Activated naive CD4-positive, alpha-beta T cell treated with Interleukin-2 at 50 U/mL for 16 hours (primary cell): Measurements from ENCODE around the gene ERBB4.
"Not testable (repeated sequence)": the region's sequence is repeated elsewhere in the genome, so short reads cannot be mapped to it uniquely, and the experiment has no call there.

Experiments
- DNase-seq: peaks from one replicate; pipeline ENCODE4 v3.0.0-alpha.2; 2020

Gene ERBB4

DNA sequence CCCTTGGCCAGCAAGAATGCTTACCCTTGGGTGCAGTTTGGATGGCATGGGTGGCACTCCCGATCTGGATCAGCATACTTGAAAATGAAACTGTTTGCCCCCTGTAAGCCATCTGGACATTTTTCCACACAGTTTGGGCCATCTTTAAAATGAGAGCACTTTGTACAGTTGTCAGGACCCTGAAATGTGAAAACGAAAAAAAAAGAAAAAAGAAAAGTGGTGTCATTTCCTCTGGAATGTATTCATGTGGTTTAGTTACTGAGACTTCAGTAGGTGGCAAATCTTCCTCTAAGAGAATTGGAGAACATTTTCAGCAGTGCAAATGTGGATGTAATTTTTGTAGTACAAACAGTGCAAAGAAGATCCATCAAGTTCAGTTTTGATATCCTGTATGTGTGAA, 873.3 kb downstream of the ERBB4 start:
- DNase-seq = no peak

DNA sequence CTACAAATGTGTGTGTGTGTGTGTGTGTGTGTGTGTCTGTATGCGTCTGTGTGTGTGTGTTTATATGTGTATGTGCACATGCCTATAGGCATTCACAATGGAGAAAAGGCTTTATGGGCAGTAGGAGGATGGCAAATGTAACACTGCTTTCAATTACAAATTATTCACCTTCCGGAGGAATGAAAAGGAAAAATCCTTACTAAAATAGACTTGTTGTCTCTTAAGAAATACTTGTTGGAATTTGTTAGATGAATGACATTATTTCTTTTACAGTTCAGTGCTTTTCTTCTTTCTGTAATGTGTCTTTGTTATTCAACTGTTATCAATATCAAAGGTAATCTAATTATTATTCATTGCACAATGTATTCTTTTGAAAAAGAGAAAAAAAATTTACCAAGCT, 874.3 kb downstream of the ERBB4 start:
- DNase-seq = no peak

- DNase-seq = no peak
These were observed 884.3 kb downstream of the ERBB4 start for GRCh38 chr2:211654211-211654780.

DNA sequence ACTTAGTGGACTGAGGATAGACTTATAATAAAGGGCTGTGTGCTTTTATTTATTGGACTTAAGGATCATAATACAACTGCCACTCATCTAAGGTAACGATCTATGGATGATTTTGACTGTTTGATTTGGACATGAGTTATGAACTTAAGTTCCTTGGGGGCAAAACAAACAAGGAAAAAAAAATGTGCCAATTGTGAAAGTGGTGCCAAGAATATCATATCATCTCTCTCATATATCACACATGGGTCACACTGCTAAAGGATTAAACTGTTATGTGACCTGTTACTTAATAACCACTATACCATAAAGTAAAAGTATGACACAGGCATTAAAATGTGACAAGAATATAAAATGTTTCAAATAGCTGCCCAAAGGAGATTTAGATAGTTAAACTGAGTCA, 886.3 kb downstream of the ERBB4 start:
- no peak for DNase-seq

- DNase-seq = no peak
These were observed 889.3 kb downstream of the ERBB4 start for GRCh38 chr2:211649331-211649730.

DNA sequence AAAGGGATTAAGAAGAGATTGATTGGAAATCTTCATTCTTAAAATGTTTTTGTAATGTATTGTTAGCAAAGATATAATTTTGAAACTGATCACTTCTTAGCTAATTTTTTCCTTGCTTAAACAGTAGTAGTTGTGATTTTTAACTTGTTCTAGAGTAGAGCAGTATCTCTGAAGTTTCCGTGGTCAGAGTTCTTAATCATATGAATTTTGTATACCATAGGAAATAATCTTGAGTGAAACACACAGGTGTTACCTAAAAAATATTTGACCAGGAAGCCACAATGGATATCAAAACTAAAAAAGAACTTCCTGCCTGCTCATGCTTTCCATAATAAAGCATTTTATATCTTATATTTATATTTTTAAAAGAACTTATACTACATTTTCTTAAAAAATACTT, 907.1 kb downstream of the ERBB4 start:
- DNase-seq = no peak

DNA sequence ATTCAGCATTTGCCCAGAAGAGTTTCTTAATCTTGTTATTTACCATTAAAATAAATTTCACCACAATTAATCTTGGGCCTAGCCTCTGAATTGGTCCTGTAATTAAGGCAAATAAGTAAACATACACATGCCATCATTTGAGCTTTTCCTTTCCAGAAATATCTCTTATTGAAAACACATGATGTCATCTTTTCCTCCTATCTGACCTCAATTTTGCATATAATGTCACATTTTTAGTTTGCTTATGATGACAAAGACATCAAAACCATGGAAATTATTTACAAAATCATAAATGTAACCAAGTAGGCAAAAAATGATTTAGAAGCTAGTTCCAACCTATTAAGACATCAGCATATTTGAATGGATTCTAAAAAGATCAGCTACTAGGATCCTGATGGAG, 915.5 kb downstream of the ERBB4 start:
- DNase-seq = no peak

DNA sequence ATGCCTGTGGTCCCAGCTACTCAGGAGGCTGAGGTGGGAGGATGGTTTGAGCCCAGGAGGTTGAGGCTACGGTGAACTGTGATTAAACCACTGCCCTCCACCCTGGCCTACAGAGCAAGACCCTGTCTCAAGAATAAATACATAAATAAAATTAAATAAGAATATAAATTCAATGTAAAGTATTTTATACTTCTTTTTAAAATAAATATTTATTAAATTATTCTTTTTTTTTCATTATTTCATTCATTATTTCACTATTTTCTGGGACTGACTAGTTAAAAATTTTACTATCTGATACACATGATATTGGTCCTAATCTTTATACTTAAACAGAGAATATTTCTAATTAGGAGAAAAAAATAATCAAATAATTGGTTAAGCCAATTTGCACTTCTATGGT, 917.6 kb downstream of the ERBB4 start:
- no peak for DNase-seq

- no peak for DNase-seq
These were observed 920.8 kb downstream of the ERBB4 start for GRCh38 chr2:211617803-211618202.

GRCh38 chr2:211611621-211612020, 927.0 kb downstream of the ERBB4 start:
- DNase-seq = no peak

- DNase-seq = peak; percentile 2
These were observed 927.5 kb downstream of the ERBB4 start for GRCh38 chr2:211611061-211611518.

- no peak for DNase-seq
These were observed 929.5 kb downstream of the ERBB4 start for GRCh38 chr2:211609127-211609526.

DNA sequence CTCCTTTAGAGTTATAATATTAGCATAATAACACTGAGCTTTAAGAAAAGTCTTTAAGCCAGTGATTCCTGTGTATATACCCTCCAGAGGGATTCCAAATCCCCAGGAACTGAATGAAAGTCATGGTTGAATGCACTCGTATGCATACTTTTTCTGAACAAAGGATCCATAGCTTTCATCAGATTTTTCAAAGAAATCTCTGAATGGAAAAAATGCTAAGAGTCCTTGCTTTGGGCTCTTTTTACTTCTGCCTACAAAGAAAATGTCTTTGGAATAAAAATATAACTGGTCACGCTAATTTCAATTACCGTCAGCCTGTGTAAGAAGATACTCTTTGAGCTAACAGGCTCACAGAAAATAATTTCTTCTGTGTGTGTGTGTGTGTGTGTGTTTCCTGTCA, 939.5 kb downstream of the ERBB4 start:
- DNase-seq = no peak

- DNase-seq = no peak
These were observed 940.4 kb downstream of the ERBB4 start for GRCh38 chr2:211598238-211598637.

- not testable (repeated sequence) for DNase-seq
These were observed 946.6 kb downstream of the ERBB4 start for GRCh38 chr2:211592006-211592405.

- DNase-seq = no peak
These were observed 947.2 kb downstream of the ERBB4 start for GRCh38 chr2:211591426-211591825.

DNA sequence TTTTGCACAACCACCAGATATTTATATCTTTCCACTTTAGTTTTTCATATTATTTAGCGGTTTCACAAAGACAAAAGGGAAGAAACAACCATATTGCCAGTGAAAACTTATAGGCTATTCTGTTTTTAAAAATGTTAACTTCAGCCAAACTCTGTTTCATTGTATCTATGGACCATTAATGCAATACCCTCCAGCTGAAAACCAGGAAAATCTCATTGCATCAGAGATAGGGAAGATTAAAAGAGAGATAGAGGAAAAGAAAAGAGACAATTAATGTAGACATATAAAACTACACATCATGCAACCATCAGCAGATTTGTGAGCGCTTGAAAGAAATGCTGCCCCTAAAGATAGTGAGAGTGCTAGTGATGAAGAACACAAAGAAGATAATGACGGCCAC, 970.2 kb downstream of the ERBB4 start:
- no peak for DNase-seq

DNA sequence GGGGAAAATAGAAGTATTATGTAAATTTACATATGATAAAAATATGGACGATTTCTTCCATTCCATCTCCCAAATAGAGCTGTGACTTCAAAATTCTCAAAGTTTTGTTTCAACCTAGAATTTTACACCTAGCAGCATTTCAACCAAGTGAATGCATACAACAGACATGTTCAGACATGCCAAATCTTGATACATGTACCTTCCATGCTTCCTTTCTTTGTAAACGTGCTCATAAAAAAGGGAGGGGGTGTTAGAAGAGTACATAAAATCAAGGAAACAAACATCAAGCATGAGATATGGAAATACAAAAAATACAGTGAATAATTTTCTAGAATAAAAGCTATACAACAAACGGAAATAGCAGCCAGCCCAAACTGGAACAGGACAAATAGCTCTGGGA, 974.2 kb downstream of the ERBB4 start:
- DNase-seq = no peak

- DNase-seq = no peak
These were observed 993.0 kb downstream of the ERBB4 start for GRCh38 chr2:211545582-211545981.

GRCh38 chr2:211534632-211535031, 1004.0 kb downstream of the ERBB4 start:
- no peak for DNase-seq

GRCh38 chr2:211524248-211524647, 1014.4 kb downstream of the ERBB4 start:
- DNase-seq = not testable (repeated sequence)

DNA sequence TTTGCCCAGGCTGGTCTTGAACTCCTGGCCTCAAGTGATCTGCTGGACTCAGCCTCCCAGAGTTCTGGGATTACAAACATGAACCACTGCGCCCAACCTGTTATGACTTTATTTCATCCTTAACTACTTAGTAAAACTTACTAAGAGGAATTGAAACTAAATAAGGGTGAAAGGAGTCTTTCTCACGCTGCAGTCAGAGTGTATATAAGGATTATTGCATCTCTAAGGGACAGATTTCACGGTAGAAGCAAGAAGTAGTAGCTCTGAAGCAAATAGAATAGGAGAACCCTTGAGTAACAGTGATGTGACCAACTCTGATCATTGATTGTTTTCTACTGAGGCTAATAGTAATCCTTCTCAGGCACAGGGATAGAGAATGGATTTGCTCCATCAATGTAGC, 1022.1 kb downstream of the ERBB4 start:
- DNase-seq = no peak

DNA sequence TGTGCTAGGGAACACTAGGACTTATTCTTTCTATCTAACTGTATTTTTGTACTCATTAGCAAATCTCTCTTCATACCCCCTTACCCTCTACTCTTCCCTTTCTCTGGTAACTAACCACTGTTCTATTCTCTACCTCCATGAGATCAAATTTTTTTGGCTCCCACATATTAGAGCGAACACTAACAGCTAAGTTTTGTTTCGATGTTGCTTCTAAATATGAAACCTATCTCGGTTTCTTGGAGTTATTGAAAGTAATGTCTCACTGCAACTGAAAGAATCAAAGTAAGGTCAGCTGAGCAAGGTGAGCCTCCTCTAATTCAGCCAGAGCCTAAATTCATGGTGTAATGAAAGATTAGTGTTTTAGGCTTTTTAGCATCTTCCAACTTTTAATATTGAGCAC, 1024.6 kb downstream of the ERBB4 start:
- no peak for DNase-seq

DNA sequence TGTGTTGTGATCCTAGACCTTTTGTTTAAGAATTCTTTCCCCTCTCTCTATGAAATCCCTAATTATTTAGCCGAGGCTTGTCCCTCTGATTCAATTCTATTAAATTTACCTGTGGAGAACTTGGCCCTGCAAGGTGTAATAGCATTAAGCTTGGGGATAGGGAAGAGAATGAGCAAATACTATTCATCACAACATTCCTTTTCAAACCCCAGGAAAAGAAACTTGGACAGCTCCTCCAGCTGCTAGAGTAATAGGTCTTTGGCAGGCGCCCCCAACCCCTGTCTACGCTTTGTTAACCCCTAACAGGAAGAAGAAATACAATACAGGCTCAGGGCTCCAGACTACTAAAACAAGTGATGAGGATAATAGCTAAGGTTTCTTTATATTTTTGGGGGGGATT, 1025.2 kb downstream of the ERBB4 start:
- no peak for DNase-seq

- DNase-seq = no peak
These were observed 1025.8 kb downstream of the ERBB4 start for GRCh38 chr2:211512806-211513205.

DNA sequence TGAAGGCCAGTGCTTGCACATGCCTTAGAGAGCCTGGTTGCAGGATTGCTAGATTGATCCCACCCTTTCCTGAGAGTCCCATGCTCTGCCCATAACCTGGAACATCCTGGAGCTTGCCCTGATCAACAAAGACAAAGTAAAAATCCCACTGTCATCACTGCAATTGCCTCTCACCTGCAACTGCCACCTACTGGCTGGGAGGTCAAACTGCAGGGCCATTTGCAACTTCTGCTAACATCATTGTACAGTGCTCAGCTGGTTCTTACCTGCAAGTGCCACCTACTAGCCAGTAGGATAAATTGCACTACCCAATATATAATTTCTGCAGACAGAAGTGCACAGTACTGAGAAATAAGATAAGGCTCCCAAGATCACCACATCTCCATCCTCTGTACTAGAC, 1034.7 kb downstream of the ERBB4 start:
- no peak for DNase-seq
